ENCODE results near the gene FMNL2.

Gene FMNL2

GRCh38 chr2:152486737-152487400 lies 151.9 kb downstream of the FMNL2 start:
- Histone ChIP-seq H3K27ac (ENCODE audit: extremely low read depth, low read depth, low read length) (no peak overlapping the region), H3K9me3 (ENCODE audit: control insufficient read depth, insufficient read depth, low read depth, low read length) (no peaks in the 10 kb centered on the region), H3K4me3 (ENCODE audit: low read depth, low read length) (no peak overlapping the region), H3K4me1 (ENCODE audit: control insufficient read depth, insufficient read depth, low read length) (peaks cover 21% of the 10 kb centered on the region), H3K36me3 (ENCODE audit: control insufficient read depth in 2 of 2, insufficient read depth in 1 of 2, low read length in 2 of 2) (no peaks in the 10 kb centered on the region)
- TF ChIP-seq ZNF423 (tag by site-specific recombination; IDR thresholded peaks at IDR 0.05) (no peak), ZNF155 (tag by site-specific recombination; IDR thresholded peaks at IDR 0.05) (no peak), ZNF626 (tag by site-specific recombination; IDR thresholded peaks at IDR 0.05) (no peak), KLF1 (tag by site-specific recombination; IDR thresholded peaks at IDR 0.05) (no peak), ZNF175 (tag by site-specific recombination; IDR thresholded peaks at IDR 0.05) (no peak), ZNF830 (tag by site-specific recombination; IDR thresholded peaks at IDR 0.05; ENCODE audit: low read depth) (no peak), TRIM28 (IDR thresholded peaks at IDR 0.05; ENCODE audit: borderline replicate concordance, low read length) (no peak), GLIS2 (tag by site-specific recombination; IDR thresholded peaks at IDR 0.05) (no peak), ZNF701 (tag by site-specific recombination; IDR thresholded peaks at IDR 0.05) (no peak), ZNF600 (tag by site-specific recombination; IDR thresholded peaks at IDR 0.05) (no peak), ZBTB21 (tag by site-specific recombination; IDR thresholded peaks at IDR 0.05) (no peak), OVOL3 (tag by site-specific recombination; IDR thresholded peaks at IDR 0.05) (no peak), ZNF843 (tag by site-specific recombination; IDR thresholded peaks at IDR 0.05) (no peak), ZNF792 (tag by site-specific recombination; IDR thresholded peaks at IDR 0.05) (no peak), ZNF785 (tag by site-specific recombination; IDR thresholded peaks at IDR 0.05) (no peak), ZNF654 (tag by site-specific recombination; IDR thresholded peaks at IDR 0.05; ENCODE audit: low read depth) (no peak), ZSCAN30 (tag by site-specific recombination; IDR thresholded peaks at IDR 0.05) (no peak), ZNF555 (tag by site-specific recombination; conservative IDR thresholded peaks at IDR 0.05) (no peak), SP3 (tag by site-specific recombination; IDR thresholded peaks at IDR 0.05) (no peak)
- TF ChIP-seq, protein P1, sequence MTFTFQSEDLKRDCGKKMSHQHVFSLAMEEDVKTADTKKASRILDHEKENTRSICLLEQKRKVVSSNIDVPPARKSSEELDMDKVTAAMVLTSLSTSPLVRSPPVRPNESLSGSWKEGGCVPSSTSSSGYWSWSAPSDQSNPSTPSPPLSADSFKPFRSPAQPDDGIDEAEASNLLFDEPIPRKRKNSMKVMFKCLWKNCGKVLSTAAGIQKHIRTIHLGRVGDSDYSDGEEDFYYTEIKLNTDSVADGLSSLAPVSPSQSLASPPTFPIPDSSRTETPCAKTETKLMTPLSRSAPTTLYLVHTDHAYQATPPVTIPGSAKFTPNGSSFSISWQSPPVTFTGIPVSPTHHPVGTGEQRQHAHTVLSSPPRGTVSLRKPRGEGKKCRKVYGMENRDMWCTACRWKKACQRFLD (tag by site-specific recombination; IDR thresholded peaks at IDR 0.05), result no peak
- ChIA-PET CTCF (interaction anchor here (0.7 to 1.2 kb wide), 3 partner anchors 15 to 666 kb away, joined by 3 read pairs; no protein-coding TSS in a partner anchor), POLR2A (no interaction called here)

DNA sequence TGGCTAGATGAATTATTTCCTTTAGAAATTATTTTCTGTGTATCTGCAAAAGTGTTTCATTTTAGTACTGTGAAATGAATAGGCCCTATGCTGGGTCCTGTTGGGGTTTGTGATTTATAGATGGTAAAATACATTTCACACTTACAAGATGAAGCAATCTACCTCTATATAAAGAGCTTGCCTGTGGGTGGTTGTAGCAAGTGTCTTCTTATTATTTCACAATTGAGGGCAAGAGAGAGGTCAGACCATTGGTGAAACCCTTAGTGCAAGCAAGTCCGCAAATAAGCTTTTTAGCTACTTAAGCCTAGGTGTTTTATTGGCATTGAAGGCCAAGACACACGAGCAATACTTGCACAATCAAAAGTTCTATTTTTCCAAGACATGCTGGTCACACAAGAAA lies 153.1 kb downstream of the FMNL2 start:
- TF ChIP-seq ZNF585B (tag by site-specific recombination; IDR thresholded peaks at IDR 0.05), result no peak
- peaks cover 23% of the 10 kb centered on the region for H3K4me1 ChIP-seq (ENCODE audit: control insufficient read depth, insufficient read depth, low read length)
- POLR2A ChIA-PET, result no interaction called here
- H3K36me3 ChIP-seq (ENCODE audit: control insufficient read depth in 2 of 2, insufficient read depth in 1 of 2, low read length in 2 of 2), result no peaks in the 10 kb centered on the region
- H3K9me3 ChIP-seq (ENCODE audit: control insufficient read depth, insufficient read depth, low read depth, low read length), result no peaks in the 10 kb centered on the region
- no peak overlapping the region for H3K27ac ChIP-seq (ENCODE audit: extremely low read depth, low read depth, low read length)
- CTCF ChIA-PET, result no interaction called here
- no peak overlapping the region for H3K4me3 ChIP-seq (ENCODE audit: low read depth, low read length)

DNA sequence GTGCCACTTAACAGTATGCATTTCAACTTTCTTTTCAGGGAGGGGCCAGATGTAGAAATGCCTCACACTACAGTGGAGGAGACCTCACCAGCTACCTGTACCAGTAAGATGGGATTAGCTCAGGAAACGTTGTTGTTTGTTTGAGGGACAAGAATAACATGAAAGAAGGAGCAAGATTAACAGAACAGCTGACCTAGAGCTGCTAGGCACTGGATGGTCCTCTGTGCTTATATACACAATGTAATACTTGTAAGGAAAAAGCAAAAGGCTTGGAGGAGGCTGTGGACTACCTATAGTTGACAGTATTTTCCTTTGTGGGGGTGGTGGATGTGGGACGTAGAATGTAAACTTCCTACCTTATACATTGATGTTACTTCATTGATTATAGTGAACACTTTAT lies 154.4 kb downstream of the FMNL2 start:
- ChIA-PET CTCF (interaction anchor here (0.6 kb wide), 1 partner anchor 1246 kb away, joined by 3 read pairs; no protein-coding TSS in a partner anchor), POLR2A (no interaction called here)
- no peak for TF ChIP-seq SALL2 (tag by site-specific recombination; IDR thresholded peaks at IDR 0.05; ENCODE audit: borderline replicate concordance)
- no peak for TF ChIP-seq FEZF1 (tag by site-specific recombination; IDR thresholded peaks at IDR 0.05)
- no peak for TF ChIP-seq ZNF24 (tag by site-specific recombination; IDR thresholded peaks at IDR 0.05)
- no peak for TF ChIP-seq ZNF48 (tag by site-specific recombination; IDR thresholded peaks at IDR 0.05)
- TF ChIP-seq, protein P1 (tag by site-specific recombination; IDR thresholded peaks at IDR 0.05), result no peak
- TF ChIP-seq ZNF544 (tag by site-specific recombination; IDR thresholded peaks at IDR 0.05), result no peak
- no peak for TF ChIP-seq AEBP2 (tag by site-specific recombination; IDR thresholded peaks at IDR 0.05; ENCODE audit: borderline replicate concordance)
- no peak for TF ChIP-seq ZNF747 (tag by site-specific recombination; IDR thresholded peaks at IDR 0.05)
- TF ChIP-seq MZF1 (tag by site-specific recombination; IDR thresholded peaks at IDR 0.05; ENCODE audit: borderline replicate concordance), result no peak
- TF ChIP-seq ZNF792 (tag by site-specific recombination; IDR thresholded peaks at IDR 0.05), result no peak
- no peak for TF ChIP-seq ZNF169 (tag by site-specific recombination; IDR thresholded peaks at IDR 0.05)
- no peak for TF ChIP-seq ZNF248 (tag by site-specific recombination; IDR thresholded peaks at IDR 0.05)
- no peak for TF ChIP-seq ZNF777 (tag by site-specific recombination; IDR thresholded peaks at IDR 0.05; ENCODE audit: borderline replicate concordance)
- Histone ChIP-seq H3K4me1 (ENCODE audit: control insufficient read depth, insufficient read depth, low read length) (peaks cover 25% of the 10 kb centered on the region), H3K27ac (ENCODE audit: extremely low read depth, low read depth, low read length) (no peak overlapping the region), H3K36me3 (ENCODE audit: control insufficient read depth in 2 of 2, insufficient read depth in 1 of 2, low read length in 2 of 2) (no peaks in the 10 kb centered on the region), H3K9me3 (ENCODE audit: control insufficient read depth, insufficient read depth, low read depth, low read length) (no peaks in the 10 kb centered on the region), H3K4me3 (ENCODE audit: low read depth, low read length) (no peak overlapping the region)

All from HEK293 (cell line).